WERI-Rb-1 (cell line): ENCODE measurements around the gene NECTIN4.

ENCODE experiments used
- DNase-seq: peaks from one replicate; pipeline ENCODE4 v3.0.0-alpha.2; 2020
- H3K27ac ChIP-seq: fragments of 250-450 bp; sonication (Bioruptor Pico); 2 replicates; pipeline ENCODE4 v1.5.1; 2020; ENCODE audit warnings: mild to moderate bottlenecking, moderate library complexity
- H3K27me3 ChIP-seq: fragments of 250-450 bp; sonication (Bioruptor Pico); 2 replicates; pipeline ENCODE4 v1.5.1; 2021; ENCODE audit warnings: mild to moderate bottlenecking, low read depth, moderate library complexity; ENCODE audit not compliant: insufficient read depth, severe bottlenecking
- H3K36me3 ChIP-seq: fragments of 250-450 bp; sonication (Bioruptor Pico); 2 replicates; pipeline ENCODE4 v1.5.1; 2020; ENCODE audit warnings: mild to moderate bottlenecking, moderate library complexity
- H3K4me3 ChIP-seq: 2 replicates; pipeline ENCODE4 v1.5.1; 2011; ENCODE audit warnings: low read depth, mild to moderate bottlenecking, control low read depth, low read length
- H3K9me3 ChIP-seq: fragments of 250-450 bp; sonication (Bioruptor Pico); 2 replicates; pipeline ENCODE4 v1.5.1; 2021; ENCODE audit warnings: mild to moderate bottlenecking, moderate library complexity; ENCODE audit not compliant: severe bottlenecking
- TF ChIP-seq, protein P1 (sequence below): IDR thresholded peaks from 2 replicates; pipeline ENCODE4 v1.5.1; 2011; ENCODE audit warnings: low read depth, mild to moderate bottlenecking, control low read depth, inconsistent platforms, low read length

Gene NECTIN4

DNA sequence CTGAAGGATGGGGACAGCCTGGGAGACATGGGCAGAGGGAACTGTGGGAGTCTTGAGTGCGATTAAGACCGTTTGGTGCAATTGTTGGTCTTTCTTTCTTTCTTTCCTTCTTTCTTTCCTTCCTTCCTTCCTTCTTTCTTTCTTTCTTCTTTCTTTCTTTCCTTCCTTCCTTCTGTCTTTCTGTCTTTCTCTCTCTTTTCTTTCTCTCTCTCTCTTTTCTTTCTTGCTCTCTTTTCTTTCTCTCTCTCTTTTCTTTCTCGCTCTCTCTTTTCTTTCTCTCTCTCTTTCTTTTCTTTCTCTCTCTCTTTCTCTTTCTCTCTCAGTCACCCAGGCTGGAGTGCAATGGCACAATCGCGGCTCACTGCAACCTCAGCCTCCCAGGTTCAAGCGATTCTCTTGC, 5.9 kb upstream of the NECTIN4 start:
- no peak overlapping the region for H3K27ac ChIP-seq
- H3K36me3 ChIP-seq, result peaks cover 11% of the 10 kb centered on the region
- TF ChIP-seq, protein P1, sequence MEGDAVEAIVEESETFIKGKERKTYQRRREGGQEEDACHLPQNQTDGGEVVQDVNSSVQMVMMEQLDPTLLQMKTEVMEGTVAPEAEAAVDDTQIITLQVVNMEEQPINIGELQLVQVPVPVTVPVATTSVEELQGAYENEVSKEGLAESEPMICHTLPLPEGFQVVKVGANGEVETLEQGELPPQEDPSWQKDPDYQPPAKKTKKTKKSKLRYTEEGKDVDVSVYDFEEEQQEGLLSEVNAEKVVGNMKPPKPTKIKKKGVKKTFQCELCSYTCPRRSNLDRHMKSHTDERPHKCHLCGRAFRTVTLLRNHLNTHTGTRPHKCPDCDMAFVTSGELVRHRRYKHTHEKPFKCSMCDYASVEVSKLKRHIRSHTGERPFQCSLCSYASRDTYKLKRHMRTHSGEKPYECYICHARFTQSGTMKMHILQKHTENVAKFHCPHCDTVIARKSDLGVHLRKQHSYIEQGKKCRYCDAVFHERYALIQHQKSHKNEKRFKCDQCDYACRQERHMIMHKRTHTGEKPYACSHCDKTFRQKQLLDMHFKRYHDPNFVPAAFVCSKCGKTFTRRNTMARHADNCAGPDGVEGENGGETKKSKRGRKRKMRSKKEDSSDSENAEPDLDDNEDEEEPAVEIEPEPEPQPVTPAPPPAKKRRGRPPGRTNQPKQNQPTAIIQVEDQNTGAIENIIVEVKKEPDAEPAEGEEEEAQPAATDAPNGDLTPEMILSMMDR, result no peak
- no peak for DNase-seq
- H3K9me3 ChIP-seq, result no peaks in the 10 kb centered on the region
- no peak overlapping the region for H3K4me3 ChIP-seq
- peaks cover 12% of the 10 kb centered on the region for H3K27me3 ChIP-seq

DNA sequence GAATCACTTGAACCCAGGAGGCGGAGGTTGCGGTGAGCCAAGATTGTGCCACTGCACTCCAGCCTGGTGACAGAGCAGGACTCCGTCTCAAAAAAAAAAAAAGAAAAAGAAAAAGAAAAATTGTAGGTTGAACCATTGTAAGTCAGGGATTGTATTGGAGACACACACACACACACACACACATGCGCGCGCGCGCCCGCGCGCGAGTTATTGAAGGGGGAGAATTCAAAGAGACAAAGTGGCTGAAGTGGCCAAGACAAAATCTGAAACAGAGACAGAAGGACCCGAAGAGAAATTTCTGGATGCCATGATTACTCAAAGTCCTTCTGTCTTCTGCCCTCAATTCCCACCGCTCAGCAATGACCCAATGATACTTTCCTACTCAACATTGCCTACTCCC, 5.1 kb upstream of the NECTIN4 start:
- no peak overlapping the region for H3K4me3 ChIP-seq
- H3K36me3 ChIP-seq, result peaks cover 4% of the 10 kb centered on the region
- TF ChIP-seq, protein P1, result no peak
- peaks cover 12% of the 10 kb centered on the region for H3K27me3 ChIP-seq
- H3K27ac ChIP-seq, result no peak overlapping the region
- no peaks in the 10 kb centered on the region for H3K9me3 ChIP-seq
- DNase-seq, result no peak

DNA sequence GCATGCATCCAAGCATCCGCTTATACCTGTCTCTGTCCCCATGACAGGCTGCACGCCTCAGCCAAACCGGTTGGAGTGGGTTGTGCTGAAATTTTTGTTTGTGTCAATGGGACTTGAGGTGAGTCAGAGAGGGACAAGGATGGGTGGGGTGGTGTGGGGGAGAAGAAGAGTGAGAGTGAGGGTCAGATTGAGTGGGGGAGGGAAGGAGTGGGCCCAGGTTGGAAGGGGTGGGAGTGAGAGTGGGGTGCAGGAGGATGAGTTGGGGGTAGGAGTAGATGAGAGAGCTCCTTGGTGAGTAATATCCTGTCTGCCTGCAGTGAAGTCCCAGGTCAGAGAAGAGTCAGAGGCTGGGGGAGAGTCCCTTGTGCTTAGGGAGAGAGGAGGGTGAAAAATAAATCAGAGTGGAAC, 3.3 kb upstream of the NECTIN4 start:
- no peaks in the 10 kb centered on the region for H3K9me3 ChIP-seq
- peaks cover 12% of the 10 kb centered on the region for H3K27me3 ChIP-seq
- H3K36me3 ChIP-seq, result no peaks in the 10 kb centered on the region
- no peak overlapping the region for H3K4me3 ChIP-seq
- TF ChIP-seq, protein P1, result no peak
- no peak overlapping the region for H3K27ac ChIP-seq
- DNase-seq, result no peak

DNA sequence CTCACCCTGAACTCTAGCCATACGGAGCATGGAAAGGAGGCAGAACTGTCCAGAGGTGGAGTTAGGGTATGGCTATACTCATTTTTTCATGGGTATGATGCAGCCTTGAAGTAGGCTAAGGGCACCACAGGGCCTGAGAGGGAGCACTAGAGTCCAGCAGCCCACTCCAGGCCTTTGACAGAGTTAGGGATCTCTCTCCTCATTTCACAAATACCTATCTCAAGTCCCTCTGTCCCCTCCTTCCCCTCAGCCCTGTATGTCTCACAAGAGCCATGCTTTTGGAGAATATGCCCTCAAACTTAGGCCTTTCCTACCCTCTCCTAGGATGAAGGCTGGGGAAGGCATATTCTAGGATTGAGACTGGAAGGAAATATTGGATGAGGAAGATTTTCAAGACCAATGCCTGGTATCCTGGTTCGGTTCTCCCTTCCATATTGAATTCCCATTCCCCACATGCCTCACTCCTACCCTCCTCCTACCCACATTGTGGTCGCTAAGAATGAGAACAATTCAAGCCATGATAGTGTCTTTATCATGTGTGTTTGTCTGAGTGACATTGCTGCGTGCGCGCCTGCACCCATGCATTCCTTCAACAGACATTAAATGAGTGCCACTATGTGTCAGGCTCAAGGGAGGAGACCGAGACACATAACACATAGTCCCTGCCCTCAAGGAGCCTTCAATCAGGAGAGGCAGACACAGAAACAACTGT, 2.6 kb upstream of the NECTIN4 start:
- H3K27me3 ChIP-seq, result peaks cover 12% of the 10 kb centered on the region
- no peak for DNase-seq
- no peaks in the 10 kb centered on the region for H3K36me3 ChIP-seq
- H3K27ac ChIP-seq, result no peak overlapping the region
- H3K9me3 ChIP-seq, result no peaks in the 10 kb centered on the region
- TF ChIP-seq, protein P1, result no peak
- H3K4me3 ChIP-seq, result no peak overlapping the region

DNA sequence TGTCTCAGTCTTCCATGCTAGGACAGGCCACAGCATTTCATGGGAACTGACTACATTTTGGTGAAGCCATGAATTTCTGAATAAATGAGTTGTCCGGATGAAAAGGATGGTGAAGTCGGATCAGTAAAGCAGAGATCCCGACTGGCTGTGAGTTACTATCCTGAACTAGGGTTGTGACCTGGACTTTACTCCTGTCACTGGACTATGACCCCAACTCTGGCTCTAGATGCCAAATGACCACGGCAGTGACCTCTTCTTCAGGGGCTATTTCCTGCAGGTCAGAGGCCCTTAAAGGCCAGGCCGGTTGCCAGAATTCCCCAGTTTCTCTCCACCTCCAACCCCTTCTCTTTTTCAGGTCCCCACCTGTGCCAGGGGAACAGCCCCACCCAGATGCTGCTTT, 1.7 kb upstream of the NECTIN4 start:
- TF ChIP-seq, protein P1, result no peak
- no peaks in the 10 kb centered on the region for H3K9me3 ChIP-seq
- DNase-seq, result no peak
- no peak overlapping the region for H3K27ac ChIP-seq
- H3K27me3 ChIP-seq, result peaks cover 11% of the 10 kb centered on the region
- no peaks in the 10 kb centered on the region for H3K36me3 ChIP-seq
- no peak overlapping the region for H3K4me3 ChIP-seq

DNA sequence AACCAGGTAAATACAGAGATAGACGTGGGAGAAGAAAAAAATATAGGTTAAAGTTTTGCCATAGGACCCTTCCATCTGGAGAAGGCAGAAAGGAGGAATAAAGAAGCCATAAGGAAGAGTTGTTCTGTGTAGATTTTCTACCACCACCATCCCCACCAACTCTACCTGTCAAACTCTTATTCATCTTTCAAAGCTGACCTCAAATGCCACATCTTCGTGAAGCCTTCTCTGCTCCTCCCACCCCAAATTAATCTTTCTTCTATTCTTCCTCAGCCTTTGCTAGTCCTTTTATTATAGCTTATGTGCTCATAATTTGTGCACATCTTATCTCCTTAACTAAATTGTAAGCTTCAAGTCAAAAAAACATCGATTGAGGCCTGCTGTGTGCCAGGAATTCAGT, 1.3 kb upstream of the NECTIN4 start:
- Histone ChIP-seq H3K27ac (no peak overlapping the region), H3K36me3 (no peaks in the 10 kb centered on the region), H3K4me3 (no peak overlapping the region), H3K9me3 (no peaks in the 10 kb centered on the region), H3K27me3 (peaks cover 6% of the 10 kb centered on the region)
- TF ChIP-seq, protein P1, result no peak
- DNase-seq, result no peak
